Skeletal muscle satellite cell (primary cell): ENCODE results near the gene SORCS2. TPM values are rescaled to one million over a fixed set of nuclear protein-coding genes. Genes with fewer than 3 reads are reported as not detected.

Experiments used
- H3K27me3 ChIP-seq: 2 replicates; pipeline ENCODE4 v1.7.0; 2013; ENCODE audit warnings: low read length; ENCODE audit not compliant: control insufficient read depth, insufficient read depth
- H3K36me3 ChIP-seq: 2 replicates; pipeline ENCODE4 v1.7.0; 2013; ENCODE audit warnings: mild to moderate bottlenecking, control low read depth, low read length; ENCODE audit not compliant: insufficient read depth
- H3K4me1 ChIP-seq: 2 replicates; pipeline ENCODE4 v1.7.0; 2013; ENCODE audit warnings: low read length; ENCODE audit not compliant: control insufficient read depth, insufficient read depth
- H3K4me2 ChIP-seq: 2 replicates; pipeline ENCODE4 v1.7.0; 2013; ENCODE audit warnings: mild to moderate bottlenecking, low read length
- H3K4me3 ChIP-seq: 2 replicates; pipeline ENCODE4 v1.7.0; 2013; ENCODE audit warnings: low read length
- H3K9ac ChIP-seq: 2 replicates; pipeline ENCODE4 v1.7.0; 2013; ENCODE audit warnings: mild to moderate bottlenecking, low read depth, low read length, moderate library complexity
- H3K9me3 ChIP-seq: replicated peaks from 2 replicates; pipeline ENCODE4 v1.7.0; 2013; ENCODE audit warnings: mild to moderate bottlenecking, control low read depth, low read length
- total RNA-seq: library from RNA; depleted of rRNA; stranded (reverse); fragments of >200 nt; gene quantifications from 2 replicates; pipeline ENCODE4 v1.2.3, GENCODE V29; 2012; rRNA removed

SORCS2 gene
- total RNA-seq = 0.25 and 1.1 TPM in 2 replicates

GRCh38 chr4:7192252-7193029 is at the start of gene SORCS2:
Gene SORCS2, plus strand, starts transcription at chr4:7192538.
- Histone ChIP-seq H3K4me1 (peaks cover 7% of the 10 kb centered on the region), H3K4me2 (peak within 1 kb of the TSS; percentile 76), H3K9me3 (no peaks in the 10 kb centered on the region), H3K36me3 (no peaks in the 10 kb centered on the region), H3K9ac (no peak within 1 kb of the TSS), H3K4me3 (peak within 1 kb of the TSS; percentile 63), H3K27me3 (peaks cover 75% of the 10 kb centered on the region)

GRCh38 chr4:7144374-7145290 is 47.7 kb upstream of the SORCS2 start:
- Histone ChIP-seq H3K9ac (no peak overlapping the region), H3K4me3 (no peak overlapping the region), H3K9me3 (no peaks in the 10 kb centered on the region), H3K27me3 (peaks cover 49% of the 10 kb centered on the region), H3K4me2 (no peak overlapping the region), H3K36me3 (no peaks in the 10 kb centered on the region), H3K4me1 (no peaks in the 10 kb centered on the region)

GRCh38 chr4:7145291-7145934 is 46.9 kb upstream of the SORCS2 start:
- Histone ChIP-seq H3K4me2 (no peak overlapping the region), H3K9me3 (no peaks in the 10 kb centered on the region), H3K9ac (no peak overlapping the region), H3K4me3 (no peak overlapping the region), H3K4me1 (no peaks in the 10 kb centered on the region), H3K36me3 (no peaks in the 10 kb centered on the region), H3K27me3 (peaks cover 49% of the 10 kb centered on the region)

GRCh38 chr4:7146059-7146785 is 46.1 kb upstream of the SORCS2 start:
- no peak overlapping the region for H3K9ac ChIP-seq
- H3K4me1 ChIP-seq = no peaks in the 10 kb centered on the region
- no peaks in the 10 kb centered on the region for H3K36me3 ChIP-seq
- H3K4me3 ChIP-seq = no peak overlapping the region
- H3K9me3 ChIP-seq = no peaks in the 10 kb centered on the region
- H3K27me3 ChIP-seq = peaks cover 53% of the 10 kb centered on the region
- H3K4me2 ChIP-seq = no peak overlapping the region

GRCh38 chr4:7146786-7147115 is 45.6 kb upstream of the SORCS2 start:
- Histone ChIP-seq H3K9ac (no peak overlapping the region), H3K27me3 (peaks cover 59% of the 10 kb centered on the region), H3K9me3 (no peaks in the 10 kb centered on the region)

GRCh38 chr4:7147261-7147660 is 45.1 kb upstream of the SORCS2 start:
- H3K27me3 ChIP-seq = peaks cover 61% of the 10 kb centered on the region
- no peaks in the 10 kb centered on the region for H3K9me3 ChIP-seq
- no peak overlapping the region for H3K4me2 ChIP-seq
- H3K4me1 ChIP-seq = no peaks in the 10 kb centered on the region
- no peak overlapping the region for H3K4me3 ChIP-seq
- no peak overlapping the region for H3K9ac ChIP-seq
- no peaks in the 10 kb centered on the region for H3K36me3 ChIP-seq

More at GRCh38 chr4:7146786-7147115, 45.6 kb upstream of the SORCS2 start:
- Histone ChIP-seq H3K4me1 (no peaks in the 10 kb centered on the region), H3K4me3 (no peak overlapping the region), H3K4me2 (no peak overlapping the region), H3K36me3 (no peaks in the 10 kb centered on the region)

- Histone ChIP-seq H3K36me3 (no peaks in the 10 kb centered on the region), H3K27me3 (peaks cover 61% of the 10 kb centered on the region), H3K4me1 (no peaks in the 10 kb centered on the region), H3K9ac (no peak overlapping the region), H3K9me3 (no peaks in the 10 kb centered on the region), H3K4me3 (no peak overlapping the region), H3K4me2 (no peak overlapping the region)
These were observed 44.6 kb upstream of the SORCS2 start for GRCh38 chr4:7147661-7148310.

- Histone ChIP-seq H3K4me3 (no peak overlapping the region), H3K27me3 (peaks cover 64% of the 10 kb centered on the region), H3K4me1 (no peaks in the 10 kb centered on the region), H3K4me2 (no peak overlapping the region), H3K9ac (no peak overlapping the region), H3K9me3 (no peaks in the 10 kb centered on the region), H3K36me3 (no peaks in the 10 kb centered on the region)
These were observed 44.0 kb upstream of the SORCS2 start for GRCh38 chr4:7148337-7148736.

GRCh38 chr4:7150036-7150635 is 42.2 kb upstream of the SORCS2 start:
- no peaks in the 10 kb centered on the region for H3K9me3 ChIP-seq
- H3K4me2 ChIP-seq = no peak overlapping the region
- H3K36me3 ChIP-seq = no peaks in the 10 kb centered on the region
- H3K4me3 ChIP-seq = no peak overlapping the region
- H3K4me1 ChIP-seq = no peaks in the 10 kb centered on the region
- H3K9ac ChIP-seq = no peak overlapping the region
- H3K27me3 ChIP-seq = peaks cover 73% of the 10 kb centered on the region

- Histone ChIP-seq H3K9ac (no peak overlapping the region), H3K4me1 (no peaks in the 10 kb centered on the region), H3K36me3 (no peaks in the 10 kb centered on the region), H3K9me3 (no peaks in the 10 kb centered on the region), H3K4me3 (no peak overlapping the region), H3K4me2 (no peak overlapping the region), H3K27me3 (peaks cover 72% of the 10 kb centered on the region)
These were observed 40.6 kb upstream of the SORCS2 start for GRCh38 chr4:7151668-7152227.
